Glutamatergic neuron (in vitro differentiated cells): ENCODE results near the gene PTTG1. TPM values are rescaled to one million over a fixed set of nuclear protein-coding genes. Genes with fewer than 3 reads are reported as not detected.

ENCODE experiments used
- DNase-seq: peaks from one replicate; pipeline ENCODE4 v3.0.0; 2022
- H3K27ac Mint-ChIP-seq: one replicate; pipeline ENCODE4 v1.8.0; 2020; ENCODE audit warnings: mild to moderate bottlenecking, mixed read lengths, inconsistent platforms; ENCODE audit not compliant: unreplicated experiment
- H3K27me3 Mint-ChIP-seq: one replicate; pipeline ENCODE4 v1.8.0; 2020; ENCODE audit warnings: mild to moderate bottlenecking, moderate library complexity, mixed read lengths, inconsistent platforms; ENCODE audit not compliant: unreplicated experiment
- H3K36me3 Mint-ChIP-seq: one replicate; pipeline ENCODE4 v1.8.0; 2020; ENCODE audit warnings: mild to moderate bottlenecking, mixed read lengths, inconsistent platforms; ENCODE audit not compliant: unreplicated experiment
- H3K4me1 Mint-ChIP-seq: one replicate; pipeline ENCODE4 v1.8.0; 2020; ENCODE audit warnings: mild to moderate bottlenecking, low read depth, mixed read lengths, inconsistent platforms; ENCODE audit not compliant: unreplicated experiment
- H3K4me3 Mint-ChIP-seq: one replicate; pipeline ENCODE4 v1.8.0; 2020; ENCODE audit warnings: mild to moderate bottlenecking, mixed read lengths, inconsistent platforms; ENCODE audit not compliant: unreplicated experiment
- H3K9me3 Mint-ChIP-seq: one replicate; pipeline ENCODE4 v1.8.0; 2020; ENCODE audit warnings: mild to moderate bottlenecking, moderate library complexity, mixed read lengths, inconsistent platforms; ENCODE audit not compliant: unreplicated experiment
- total RNA-seq: library from RNA; stranded (reverse); fragmentation: NEBNext Ultra II Directional; extraction: Animal tissue kit (Norgen Biotek cat#: 25700); gene quantifications from one replicate; pipeline ENCODE4 v1.2.1, GENCODE V29; 2021; ENCODE audit not compliant: unreplicated experiment
- TF ChIP-seq, protein P1 (sequence below): fragments of 200-600 bp; sonication (generic); IDR thresholded peaks from one replicate; pipeline ENCODE4 v1.5.0; 2021; ENCODE audit not compliant: partially characterized antibody, unreplicated experiment

The PTTG1 gene
- total RNA-seq, 1 donor from 2014 or later: 25.3 TPM

DNA sequence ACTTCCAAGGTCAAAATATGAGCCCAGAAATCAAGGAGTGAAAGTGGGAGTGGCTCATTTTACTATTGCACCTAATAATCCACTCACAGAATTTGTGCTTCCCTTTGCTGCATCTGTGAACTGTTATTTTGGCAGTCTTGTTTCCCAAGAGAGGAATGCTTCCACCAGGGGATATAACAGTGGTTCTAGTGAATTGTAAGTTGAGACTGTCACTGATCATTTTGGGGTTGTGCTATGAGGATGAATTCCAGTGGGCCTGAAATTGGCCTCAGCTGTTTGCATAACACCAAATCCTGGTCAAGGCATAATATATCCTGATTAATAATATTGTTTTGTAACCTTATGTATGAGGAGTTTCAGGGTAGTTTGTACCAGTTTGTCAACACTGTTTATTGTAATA is 36.2 kb upstream of the PTTG1 start:
- Mint-ChIP-seq H3K9me3 (peaks cover 4% of the 10 kb centered on the region), H3K4me1 (peaks cover 12% of the 10 kb centered on the region), H3K27me3 (no peaks in the 10 kb centered on the region), H3K4me3 (no peak overlapping the region), H3K36me3 (peaks cover 20% of the 10 kb centered on the region), H3K27ac (no peak overlapping the region)
- TF ChIP-seq, protein P1, sequence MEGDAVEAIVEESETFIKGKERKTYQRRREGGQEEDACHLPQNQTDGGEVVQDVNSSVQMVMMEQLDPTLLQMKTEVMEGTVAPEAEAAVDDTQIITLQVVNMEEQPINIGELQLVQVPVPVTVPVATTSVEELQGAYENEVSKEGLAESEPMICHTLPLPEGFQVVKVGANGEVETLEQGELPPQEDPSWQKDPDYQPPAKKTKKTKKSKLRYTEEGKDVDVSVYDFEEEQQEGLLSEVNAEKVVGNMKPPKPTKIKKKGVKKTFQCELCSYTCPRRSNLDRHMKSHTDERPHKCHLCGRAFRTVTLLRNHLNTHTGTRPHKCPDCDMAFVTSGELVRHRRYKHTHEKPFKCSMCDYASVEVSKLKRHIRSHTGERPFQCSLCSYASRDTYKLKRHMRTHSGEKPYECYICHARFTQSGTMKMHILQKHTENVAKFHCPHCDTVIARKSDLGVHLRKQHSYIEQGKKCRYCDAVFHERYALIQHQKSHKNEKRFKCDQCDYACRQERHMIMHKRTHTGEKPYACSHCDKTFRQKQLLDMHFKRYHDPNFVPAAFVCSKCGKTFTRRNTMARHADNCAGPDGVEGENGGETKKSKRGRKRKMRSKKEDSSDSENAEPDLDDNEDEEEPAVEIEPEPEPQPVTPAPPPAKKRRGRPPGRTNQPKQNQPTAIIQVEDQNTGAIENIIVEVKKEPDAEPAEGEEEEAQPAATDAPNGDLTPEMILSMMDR: no peak
- no peak for DNase-seq

- H3K27ac Mint-ChIP-seq: no peak overlapping the region
- no peak overlapping the region for H3K4me3 Mint-ChIP-seq
- TF ChIP-seq, protein P1: no peak
- H3K27me3 Mint-ChIP-seq: no peaks in the 10 kb centered on the region
- H3K9me3 Mint-ChIP-seq: peaks cover 4% of the 10 kb centered on the region
- peaks cover 20% of the 10 kb centered on the region for H3K36me3 Mint-ChIP-seq
- H3K4me1 Mint-ChIP-seq: peaks cover 5% of the 10 kb centered on the region
- no peak for DNase-seq
Observed at GRCh38 chr5:160387445-160387844, 34.2 kb upstream of the PTTG1 start.

GRCh38 chr5:160390787-160391696 is 30.6 kb upstream of the PTTG1 start:
- TF ChIP-seq, protein P1: peak; percentile 44
- no peak for DNase-seq
- peaks cover 4% of the 10 kb centered on the region for H3K9me3 Mint-ChIP-seq
- H3K36me3 Mint-ChIP-seq: peaks cover 20% of the 10 kb centered on the region
- H3K4me3 Mint-ChIP-seq: no peak overlapping the region
- no peak overlapping the region for H3K27ac Mint-ChIP-seq
- H3K27me3 Mint-ChIP-seq: no peaks in the 10 kb centered on the region
- peaks cover 7% of the 10 kb centered on the region for H3K4me1 Mint-ChIP-seq

DNA sequence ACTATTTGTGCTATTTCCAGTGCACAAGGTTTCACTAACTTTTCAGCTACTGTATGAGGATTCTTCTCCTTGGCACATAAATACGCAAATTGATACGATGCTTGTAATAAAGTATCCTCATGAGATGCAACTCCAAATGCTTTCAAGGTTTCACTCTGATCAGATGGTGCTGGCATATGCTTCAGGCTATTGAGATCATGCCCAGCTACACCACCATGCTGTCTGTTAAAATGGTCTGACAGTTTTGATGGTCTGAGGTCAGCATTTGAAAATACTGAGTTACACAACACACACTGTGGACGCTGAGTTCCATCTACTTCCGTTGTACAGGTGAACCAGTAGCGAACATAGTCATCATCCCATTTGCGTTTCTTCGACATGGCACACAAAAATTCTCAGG is 26.5 kb upstream of the PTTG1 start:
- Mint-ChIP-seq H3K36me3 (no peaks in the 10 kb centered on the region), H3K4me3 (no peak overlapping the region), H3K9me3 (peaks cover 8% of the 10 kb centered on the region), H3K4me1 (peaks cover 13% of the 10 kb centered on the region), H3K27me3 (peaks cover 5% of the 10 kb centered on the region), H3K27ac (peak overlapping the region; percentile 26)
- TF ChIP-seq, protein P1: no peak
- no peak for DNase-seq

- Mint-ChIP-seq H3K9me3 (peaks cover 10% of the 10 kb centered on the region), H3K4me3 (no peak overlapping the region), H3K36me3 (no peaks in the 10 kb centered on the region), H3K27ac (no peak overlapping the region), H3K4me1 (peaks cover 13% of the 10 kb centered on the region), H3K27me3 (peaks cover 6% of the 10 kb centered on the region)
- TF ChIP-seq, protein P1: no peak
- DNase-seq: no peak
Observed at GRCh38 chr5:160397492-160397891, 24.2 kb upstream of the PTTG1 start.
